Epithelial cell of prostate (primary cell): Measurements from ENCODE around the gene AFP.

Experiments used
- DNase-seq: peaks from one replicate; pipeline ENCODE4 v3.0.0-alpha.2; 2011; ENCODE audit warnings: low read depth, low spot score
- H3K27ac ChIP-seq: fragments of 450-650 bp; 2 replicates; pipeline ENCODE4 v1.5.1; 2017; ENCODE audit warnings: mild to moderate bottlenecking

The AFP gene

GRCh38 chr4:73413294-73413755, 22.7 kb upstream of the AFP start:
- no peak overlapping the region for H3K27ac ChIP-seq
- DNase-seq = no peak

GRCh38 chr4:73414936-73415271, 21.1 kb upstream of the AFP start:
- no peak overlapping the region for H3K27ac ChIP-seq
- DNase-seq = no peak

- no peak overlapping the region for H3K27ac ChIP-seq
- DNase-seq = no peak
Measured at GRCh38 chr4:73415807-73416238, 20.2 kb upstream of the AFP start.

GRCh38 chr4:73416423-73417087, 19.5 kb upstream of the AFP start:
- H3K27ac ChIP-seq = no peak overlapping the region

GRCh38 chr4:73417342-73417741, 18.7 kb upstream of the AFP start:
- no peak for DNase-seq
- no peak overlapping the region for H3K27ac ChIP-seq

More at GRCh38 chr4:73416423-73417087, 19.5 kb upstream of the AFP start:
- DNase-seq = no peak

GRCh38 chr4:73417973-73418372, 18.0 kb upstream of the AFP start:
- no peak for DNase-seq
- H3K27ac ChIP-seq = no peak overlapping the region

- no peak for DNase-seq
Measured at GRCh38 chr4:73418677-73419076, 17.3 kb upstream of the AFP start.

GRCh38 chr4:73419106-73420038, 16.6 kb upstream of the AFP start:
- no peak for DNase-seq
- H3K27ac ChIP-seq = no peak overlapping the region

More at GRCh38 chr4:73418677-73419076, 17.3 kb upstream of the AFP start:
- H3K27ac ChIP-seq = no peak overlapping the region

- no peak overlapping the region for H3K27ac ChIP-seq
- no peak for DNase-seq
Measured at GRCh38 chr4:73420615-73421014, 15.4 kb upstream of the AFP start.

- no peak for DNase-seq
- H3K27ac ChIP-seq = no peak overlapping the region
Measured at GRCh38 chr4:73421708-73422457, 14.1 kb upstream of the AFP start.

GRCh38 chr4:73422458-73422752, 13.6 kb upstream of the AFP start:
- DNase-seq = no peak
- H3K27ac ChIP-seq = no peak overlapping the region

- no peak overlapping the region for H3K27ac ChIP-seq
- no peak for DNase-seq
Measured at GRCh38 chr4:73423184-73423583, 12.8 kb upstream of the AFP start.

GRCh38 chr4:73426666-73427065, 9.4 kb upstream of the AFP start:
- DNase-seq = no peak
- H3K27ac ChIP-seq = no peak overlapping the region

- no peak for DNase-seq
- no peak overlapping the region for H3K27ac ChIP-seq
Measured at GRCh38 chr4:73429118-73429517, 6.9 kb upstream of the AFP start.

GRCh38 chr4:73429826-73430587, 6.0 kb upstream of the AFP start:
- no peak overlapping the region for H3K27ac ChIP-seq

GRCh38 chr4:73431813-73432168, 4.2 kb upstream of the AFP start:
- no peak for DNase-seq
- no peak overlapping the region for H3K27ac ChIP-seq

More at GRCh38 chr4:73429826-73430587, 6.0 kb upstream of the AFP start:
- DNase-seq = no peak

- H3K27ac ChIP-seq = no peak overlapping the region
- no peak for DNase-seq
Measured at GRCh38 chr4:73432169-73433000, 3.6 kb upstream of the AFP start.

GRCh38 chr4:73433140-73433539, 2.9 kb upstream of the AFP start:
- H3K27ac ChIP-seq = no peak overlapping the region
- no peak for DNase-seq

- H3K27ac ChIP-seq = no peak overlapping the region
- DNase-seq = no peak
Measured at GRCh38 chr4:73434311-73434710, 1.7 kb upstream of the AFP start.
